Liver (tissue), 3 donors: ENCODE results near the gene PDS5A.

ENCODE experiments used
- ATF3 ChIP-seq: IDR thresholded peaks from 2 replicates; pipeline ENCODE4 v1.6.1; 2016; ENCODE audit warnings: antibody characterized with exemption
- CTCF ChIP-seq: fragments of 150-350 bp; IDR thresholded peaks from 2 replicates; pipeline ENCODE4 v1.5.1; 2017; ENCODE audit warnings: improper control_type of control experiment, low read depth, low read length; ENCODE audit not compliant: missing input control
- EGR1 ChIP-seq, 2 donors: IDR thresholded peaks; 2 replicates each; pipeline ENCODE4 v1.6.1; 2016 to 2018; ENCODE audit warnings: antibody characterized with exemption in 2 of 2, low read depth in 2 of 2
- NR2F2 ChIP-seq: IDR thresholded peaks from 2 replicates; pipeline ENCODE4 v1.6.1; 2016; ENCODE audit warnings: antibody characterized with exemption
- RAD21 ChIP-seq, 2 donors: IDR thresholded peaks; 2 replicates each; pipeline ENCODE4 v1.6.1; 2016; ENCODE audit warnings: antibody characterized with exemption in 2 of 2, mild to moderate bottlenecking in 2 of 2
- YY1 ChIP-seq: IDR thresholded peaks from 2 replicates; pipeline ENCODE4 v1.6.1; 2016; ENCODE audit warnings: antibody characterized with exemption, mild to moderate bottlenecking
- donor health status: healthy.
- donor health status: healthy.

GRCh38 chr4:39852636-39853035 is 125.1 kb downstream of the PDS5A start:
- TF ChIP-seq ATF3 (no peak), CTCF (no peak), YY1 (no peak), RAD21 (IDR thresholded peaks at IDR 0.05) (no peak), EGR1 (IDR thresholded peaks at IDR 0.05; ENCODE audit: low read depth in 2 of 2) (no peak), NR2F2 (no peak)
